ENCODE measurements around the gene COL25A1.

COL25A1 gene

DNA sequence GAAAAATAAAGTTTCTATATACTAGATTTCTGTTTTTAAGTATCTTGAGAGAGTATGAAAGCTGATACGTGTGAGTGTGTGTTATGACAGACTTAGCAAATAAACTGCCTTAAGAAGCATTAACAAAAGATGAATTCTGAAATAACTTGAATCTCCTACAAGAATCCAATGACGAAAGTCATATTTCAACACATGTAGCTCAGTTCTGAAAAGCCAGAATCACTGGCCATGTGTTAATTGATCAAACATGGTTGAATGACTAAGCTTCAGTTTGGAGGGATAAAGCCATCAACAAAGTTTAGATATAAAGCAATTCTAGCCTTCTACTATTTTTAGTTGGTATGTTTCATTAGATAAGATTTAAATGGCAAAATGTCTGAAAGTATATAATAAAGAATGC is 451.1 kb downstream of the COL25A1 start:
- ChIA-PET POLR2A (no interaction called here), CTCF (no interaction called here)
- no peak for DNase-seq (ENCODE audit: low read depth, low spot score)
- H3K4me3 ChIP-seq (ENCODE audit: low read depth, low read length), result no peak overlapping the region
- TF ChIP-seq, protein P1, sequence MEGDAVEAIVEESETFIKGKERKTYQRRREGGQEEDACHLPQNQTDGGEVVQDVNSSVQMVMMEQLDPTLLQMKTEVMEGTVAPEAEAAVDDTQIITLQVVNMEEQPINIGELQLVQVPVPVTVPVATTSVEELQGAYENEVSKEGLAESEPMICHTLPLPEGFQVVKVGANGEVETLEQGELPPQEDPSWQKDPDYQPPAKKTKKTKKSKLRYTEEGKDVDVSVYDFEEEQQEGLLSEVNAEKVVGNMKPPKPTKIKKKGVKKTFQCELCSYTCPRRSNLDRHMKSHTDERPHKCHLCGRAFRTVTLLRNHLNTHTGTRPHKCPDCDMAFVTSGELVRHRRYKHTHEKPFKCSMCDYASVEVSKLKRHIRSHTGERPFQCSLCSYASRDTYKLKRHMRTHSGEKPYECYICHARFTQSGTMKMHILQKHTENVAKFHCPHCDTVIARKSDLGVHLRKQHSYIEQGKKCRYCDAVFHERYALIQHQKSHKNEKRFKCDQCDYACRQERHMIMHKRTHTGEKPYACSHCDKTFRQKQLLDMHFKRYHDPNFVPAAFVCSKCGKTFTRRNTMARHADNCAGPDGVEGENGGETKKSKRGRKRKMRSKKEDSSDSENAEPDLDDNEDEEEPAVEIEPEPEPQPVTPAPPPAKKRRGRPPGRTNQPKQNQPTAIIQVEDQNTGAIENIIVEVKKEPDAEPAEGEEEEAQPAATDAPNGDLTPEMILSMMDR (IDR thresholded peaks at IDR 0.05; ENCODE audit: insufficient read depth, low read length, missing control alignments), result no peak

DNA sequence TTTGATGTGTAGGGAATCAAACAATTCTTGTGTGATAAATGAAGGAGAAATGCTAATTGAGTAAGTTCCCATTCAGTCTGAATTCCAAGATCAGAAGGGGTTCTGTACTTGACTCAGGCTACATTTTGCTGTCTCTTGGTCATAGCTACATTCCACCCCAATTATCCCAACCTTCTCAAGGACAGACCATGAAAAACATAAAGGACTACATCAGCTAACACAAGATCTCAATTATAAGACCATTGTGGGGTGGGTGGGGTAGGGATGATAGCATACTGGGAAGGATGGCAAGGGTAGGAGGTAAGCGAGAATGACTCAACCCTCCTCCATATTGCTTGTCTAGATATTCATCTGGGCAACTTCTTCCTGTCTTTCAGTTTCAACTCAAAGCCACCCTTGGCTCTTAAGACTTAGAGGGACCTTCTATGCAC is 452.2 kb downstream of the COL25A1 start:
- H3K4me3 ChIP-seq (ENCODE audit: low read depth, low read length), result no peak overlapping the region
- ChIA-PET POLR2A (interaction anchor here (1.0 to 1.7 kb wide), 2 partner anchors 31 to 34 kb away, joined by 3 to 7 read pairs; no protein-coding TSS in a partner anchor), CTCF (interaction anchor here (0.8 kb wide), 1 partner anchor 17 kb away, joined by 3 read pairs; no protein-coding TSS in a partner anchor)
- TF ChIP-seq, protein P1 (IDR thresholded peaks at IDR 0.05; ENCODE audit: insufficient read depth, low read length, missing control alignments), result no peak
- no peak for DNase-seq (ENCODE audit: low read depth, low spot score)

DNA sequence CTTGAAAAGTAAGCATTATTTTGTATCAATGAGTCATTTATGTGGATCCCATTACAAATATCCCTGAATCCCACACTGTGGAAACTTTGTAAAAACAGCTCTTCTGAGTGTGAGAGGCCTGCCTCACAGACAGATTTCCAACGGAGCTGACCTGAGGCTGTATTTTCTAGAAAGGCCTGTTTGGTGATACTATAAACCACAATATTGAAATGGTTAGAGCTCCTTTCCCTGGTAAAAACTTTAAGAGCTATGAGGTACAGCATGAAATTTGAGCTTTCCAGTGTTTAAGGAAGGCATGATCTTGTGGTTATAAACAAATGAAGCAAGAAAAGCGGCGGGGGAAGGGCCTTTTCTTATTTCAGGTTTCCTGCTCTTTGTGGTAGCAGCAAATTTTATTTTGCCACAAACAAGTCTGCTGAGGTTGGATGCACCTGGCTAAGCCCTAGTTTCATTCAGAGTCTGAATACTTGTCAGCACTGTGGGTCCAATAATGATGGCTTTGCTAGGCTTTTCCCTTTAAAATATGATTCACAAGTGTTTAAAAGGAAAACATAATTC is 452.8 kb downstream of the COL25A1 start:
- CTCF ChIA-PET, result interaction anchor here (0.8 kb wide), 1 partner anchor 16 kb away, joined by 3 read pairs; no protein-coding TSS in a partner anchor
- DNase-seq (ENCODE audit: low read depth, low spot score), result no peak
- TF ChIP-seq, protein P1 (IDR thresholded peaks at IDR 0.05; ENCODE audit: insufficient read depth, low read length, missing control alignments), result no peak
- POLR2A ChIA-PET, result interaction anchor here (1.0 to 1.7 kb wide), 2 partner anchors 31 to 35 kb away, joined by 3 to 7 read pairs; no protein-coding TSS in a partner anchor
- no peak overlapping the region for H3K4me3 ChIP-seq (ENCODE audit: low read depth, low read length)

DNA sequence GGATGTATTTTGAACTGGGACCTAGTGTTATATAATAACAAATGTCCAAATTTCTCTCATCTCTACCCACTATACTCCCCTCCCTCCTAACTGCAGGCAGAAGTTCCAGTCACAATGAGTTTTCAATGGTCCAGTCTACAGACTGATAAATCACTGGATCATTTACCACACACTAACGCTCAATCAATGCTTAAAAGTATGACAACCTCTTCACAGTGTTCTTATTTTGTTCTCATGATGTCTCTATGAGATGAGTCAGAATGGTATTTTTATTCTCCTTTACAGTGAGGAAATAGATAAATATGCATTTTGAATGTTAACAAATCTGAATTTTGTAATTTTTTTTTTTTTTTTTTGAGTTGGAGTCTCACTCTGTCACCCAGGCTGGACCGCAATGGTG is 455.9 kb downstream of the COL25A1 start:
- ChIA-PET POLR2A (no interaction called here), CTCF (no interaction called here)
- no peak for DNase-seq (ENCODE audit: low read depth, low spot score)
- H3K4me3 ChIP-seq (ENCODE audit: low read depth, low read length), result no peak overlapping the region
- TF ChIP-seq, protein P1 (IDR thresholded peaks at IDR 0.05; ENCODE audit: insufficient read depth, low read length, missing control alignments), result no peak

DNA sequence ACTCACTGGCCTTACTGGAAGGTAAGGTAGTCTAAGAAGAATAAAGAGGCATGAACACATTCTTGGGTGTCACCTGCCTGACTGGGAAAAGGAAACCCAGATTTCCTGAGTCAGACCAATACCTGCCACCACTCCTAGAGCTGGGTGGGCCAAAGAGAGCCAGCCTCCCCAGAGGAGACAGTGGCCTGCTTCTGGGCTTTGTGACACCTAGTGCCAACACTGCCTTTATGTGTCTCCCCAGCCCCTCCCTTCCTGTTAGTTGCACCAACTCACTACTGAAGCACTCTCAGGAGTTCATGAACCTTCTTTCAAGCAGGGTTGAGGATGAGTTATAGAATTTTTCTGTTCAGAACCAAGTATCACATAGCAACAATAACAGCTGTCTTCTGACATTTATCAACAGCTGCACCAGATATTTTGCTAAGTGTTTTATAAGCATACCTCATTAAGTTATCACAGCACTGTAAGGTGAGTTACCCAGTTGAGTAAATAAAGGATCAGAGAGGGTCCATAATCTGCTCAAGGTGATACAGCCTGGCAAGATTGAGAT is 462.0 kb downstream of the COL25A1 start:
- ChIA-PET CTCF (no interaction called here), POLR2A (no interaction called here)
- TF ChIP-seq, protein P1 (IDR thresholded peaks at IDR 0.05; ENCODE audit: insufficient read depth, low read length, missing control alignments), result no peak
- H3K4me3 ChIP-seq (ENCODE audit: low read depth, low read length), result no peak overlapping the region
- no peak for DNase-seq (ENCODE audit: low read depth, low spot score)

DNA sequence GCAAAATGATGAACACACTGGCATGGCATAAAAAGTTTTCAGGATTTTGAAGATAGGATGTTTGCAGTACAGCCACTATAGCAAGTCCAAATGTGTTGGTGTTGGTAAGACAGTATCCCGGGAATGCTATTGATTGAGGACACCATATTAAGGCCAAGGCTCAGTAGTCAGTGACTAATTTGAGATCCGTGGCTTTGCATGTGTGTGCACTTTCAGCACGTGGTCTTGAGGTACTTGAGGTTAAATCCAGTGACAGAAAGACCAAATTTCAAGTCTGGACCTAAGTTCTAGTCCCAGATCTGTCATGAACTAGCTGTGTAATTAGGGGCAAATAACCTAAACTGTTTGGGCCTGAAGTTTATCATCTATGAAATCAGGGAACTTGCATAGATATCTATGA is 463.1 kb downstream of the COL25A1 start:
- ChIA-PET CTCF (no interaction called here), POLR2A (no interaction called here)
- DNase-seq (ENCODE audit: low read depth, low spot score), result no peak
- H3K4me3 ChIP-seq (ENCODE audit: low read depth, low read length), result no peak overlapping the region
- TF ChIP-seq, protein P1 (IDR thresholded peaks at IDR 0.05; ENCODE audit: insufficient read depth, low read length, missing control alignments), result no peak
